NCI-H1930 (cell line): ENCODE results near the gene OR10T2.
"Not testable (repeated sequence)": the region's sequence is repeated elsewhere in the genome, so short reads cannot be mapped to it uniquely, and the experiment has no call there.

Experiments used
- DNase-seq, 2 experiments: peaks; one replicate each; lab custom pipeline; 2025; lab: John Stamatoyannopoulos, UW

The OR10T2 gene

GRCh38 chr1:158398818-158399514 is at the start of gene OR10T2:
OR10T2 (minus strand) TSS chr1:158399466; CDS start chr1:158399466, 0 bp downstream.
- DNase-seq: no peak

- no peak for DNase-seq
Observed at GRCh38 chr1:158445376-158445775, 46.1 kb upstream of the OR10T2 start.

GRCh38 chr1:158434741-158435140 is 35.5 kb upstream of the OR10T2 start:
- no peak for DNase-seq

- not testable (repeated sequence) for DNase-seq
Observed at GRCh38 chr1:158430163-158430562, 30.9 kb upstream of the OR10T2 start.

- DNase-seq: no peak
Observed at GRCh38 chr1:158426137-158426536, 26.9 kb upstream of the OR10T2 start, which contains the start of gene OR10K2. OR10K2 (minus strand) TSS chr1:158426237; CDS start chr1:158420866, 5,371 bp downstream.

- no peak for DNase-seq
Observed at GRCh38 chr1:158425027-158425426, 25.8 kb upstream of the OR10T2 start.

GRCh38 chr1:158422212-158422611 is 22.9 kb upstream of the OR10T2 start:
- DNase-seq: no peak

- no peak for DNase-seq
Observed at GRCh38 chr1:158417586-158417985, 18.3 kb upstream of the OR10T2 start.

GRCh38 chr1:158414651-158415345 is 15.5 kb upstream of the OR10T2 start:
- DNase-seq: no peak

- DNase-seq: no peak
Observed at GRCh38 chr1:158407092-158407491, 7.8 kb upstream of the OR10T2 start.

GRCh38 chr1:158400871-158401270 is 1.6 kb upstream of the OR10T2 start:
- no peak for DNase-seq

GRCh38 chr1:158396646-158397045 is 2.6 kb downstream of the OR10T2 start:
- DNase-seq: no peak

- DNase-seq: no peak
Observed at GRCh38 chr1:158393476-158393875, 5.8 kb downstream of the OR10T2 start.

GRCh38 chr1:158391099-158391498 is 8.2 kb downstream of the OR10T2 start:
- no peak for DNase-seq

GRCh38 chr1:158390331-158390730 is 8.9 kb downstream of the OR10T2 start:
- DNase-seq: no peak

- no peak for DNase-seq
Observed at GRCh38 chr1:158374860-158375259, 24.4 kb downstream of the OR10T2 start.

GRCh38 chr1:158374101-158374500 is 25.2 kb downstream of the OR10T2 start:
- not testable (repeated sequence) for DNase-seq

GRCh38 chr1:158371188-158371953 is 27.9 kb downstream of the OR10T2 start:
- no peak for DNase-seq

- DNase-seq: no peak
Observed at GRCh38 chr1:158366783-158367182, 32.5 kb downstream of the OR10T2 start.

- DNase-seq: no peak
Observed at GRCh38 chr1:158362941-158363340, 36.3 kb downstream of the OR10T2 start.

- DNase-seq: no peak
Observed at GRCh38 chr1:158362482-158362881, 36.8 kb downstream of the OR10T2 start.

GRCh38 chr1:158357441-158357840 is 41.8 kb downstream of the OR10T2 start:
- DNase-seq: no peak

- DNase-seq: no peak
Observed at GRCh38 chr1:158356616-158357015, 42.6 kb downstream of the OR10T2 start.
